ENCODE results near the gene LIPT2. TPM values are rescaled to one million over a fixed set of nuclear protein-coding genes. Genes with fewer than 3 reads are reported as not detected.

Gene LIPT2
- total and polyA plus RNA-seq, 2 of the 4 experiments (the other 2 are of a cell fraction): 1.7 to 2.9 TPM

GRCh38 chr11:74460481-74461154, 32.9 kb downstream of the LIPT2 start:
- peak overlapping the region; percentile 20; the same call in 1 of the 2 replicates for H3K27ac ChIP-seq (ENCODE audit: insufficient read depth, low read length)
- peak overlapping the region; percentile 33 for H2AK9ac ChIP-seq (replicated peaks; ENCODE audit: low read depth, low read length, poor library complexity)
- no peak overlapping the region for H4K91ac ChIP-seq (ENCODE audit: insufficient read depth, low read depth, low read length)
- H3K23ac ChIP-seq (ENCODE audit: low read depth, low read length): no peak overlapping the region
- H3K4me2 ChIP-seq (ENCODE audit: low read depth, low read length): peak overlapping the region; percentile 18; the same call in 1 of the 2 replicates
- peak overlapping the region; percentile 37 for H3K18ac ChIP-seq (ENCODE audit: low read depth, low read length)
- H3K27me3 ChIP-seq (ENCODE audit: control insufficient read depth, insufficient read depth, low read length): peaks cover 22% of the 10 kb centered on the region
- no peak overlapping the region for H3K56ac ChIP-seq (ENCODE audit: extremely low read depth, insufficient read depth, low read length)
- no peak overlapping the region for H2BK20ac ChIP-seq (ENCODE audit: low read depth, low read length)
- no TSS peak for BruUV-seq (replicated peaks)
- in situ Hi-C loops (cut with MboI; ENCODE audit: low sequenced_read_pairs): no loop called here
- DNase-seq (peak; percentile 51), ATAC-seq (ENCODE audit: low read depth) (peak; percentile 84)
- 0 out of 2 replicates have a peak overlapping the region, but pooled peaks have one; percentile 16 for H3K4ac ChIP-seq (ENCODE audit: low read depth, low read length)
- H4K20me1 ChIP-seq (ENCODE audit: insufficient read depth, low read length): no peaks in the 10 kb centered on the region
- no peak overlapping the region for H3K9ac ChIP-seq (ENCODE audit: low read depth, low read length)
- TF ChIP-seq MXI1 (IDR thresholded peaks at IDR 0.05; ENCODE audit: borderline replicate concordance, low read depth, low read length) (no peak), SMC3 (IDR thresholded peaks at IDR 0.05; ENCODE audit: low read depth, low read length) (no peak), BHLHE40 (IDR thresholded peaks at IDR 0.05; ENCODE audit: low read depth, low read length) (no peak), ELK1 (IDR thresholded peaks at IDR 0.05; ENCODE audit: borderline replicate concordance, low read depth, low read length) (no peak), CEBPB (IDR thresholded peaks at IDR 0.05; ENCODE audit: low read depth, low read length) (no peak), RCOR1 (IDR thresholded peaks at IDR 0.05; ENCODE audit: insufficient replicate concordance, low read length) (no peak), FOS (IDR thresholded peaks at IDR 0.05; ENCODE audit: low read depth, low read length) (no peak), CHD1 (IDR thresholded peaks at IDR 0.05; ENCODE audit: low read depth, low read length) (no peak), NFE2L2 (IDR thresholded peaks at IDR 0.05; ENCODE audit: low read depth, low read length) (peak; percentile 90), MAFK (IDR thresholded peaks at IDR 0.05; ENCODE audit: low read depth, low read length) (peak; percentile 77), POLR2A (IDR thresholded peaks at IDR 0.05; ENCODE audit: low read depth, low read length) (no peak), MAZ (IDR thresholded peaks at IDR 0.05; ENCODE audit: borderline replicate concordance, low read depth, low read length) (no peak), RFX5 (IDR thresholded peaks at IDR 0.05; ENCODE audit: low read depth, low read length) (no peak), RAD21 (IDR thresholded peaks at IDR 0.05; ENCODE audit: low read length) (no peak)
- TF ChIP-seq, protein P1, sequence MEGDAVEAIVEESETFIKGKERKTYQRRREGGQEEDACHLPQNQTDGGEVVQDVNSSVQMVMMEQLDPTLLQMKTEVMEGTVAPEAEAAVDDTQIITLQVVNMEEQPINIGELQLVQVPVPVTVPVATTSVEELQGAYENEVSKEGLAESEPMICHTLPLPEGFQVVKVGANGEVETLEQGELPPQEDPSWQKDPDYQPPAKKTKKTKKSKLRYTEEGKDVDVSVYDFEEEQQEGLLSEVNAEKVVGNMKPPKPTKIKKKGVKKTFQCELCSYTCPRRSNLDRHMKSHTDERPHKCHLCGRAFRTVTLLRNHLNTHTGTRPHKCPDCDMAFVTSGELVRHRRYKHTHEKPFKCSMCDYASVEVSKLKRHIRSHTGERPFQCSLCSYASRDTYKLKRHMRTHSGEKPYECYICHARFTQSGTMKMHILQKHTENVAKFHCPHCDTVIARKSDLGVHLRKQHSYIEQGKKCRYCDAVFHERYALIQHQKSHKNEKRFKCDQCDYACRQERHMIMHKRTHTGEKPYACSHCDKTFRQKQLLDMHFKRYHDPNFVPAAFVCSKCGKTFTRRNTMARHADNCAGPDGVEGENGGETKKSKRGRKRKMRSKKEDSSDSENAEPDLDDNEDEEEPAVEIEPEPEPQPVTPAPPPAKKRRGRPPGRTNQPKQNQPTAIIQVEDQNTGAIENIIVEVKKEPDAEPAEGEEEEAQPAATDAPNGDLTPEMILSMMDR (conservative IDR thresholded peaks at IDR 0.05; ENCODE audit: low read depth, low read length): no peak
- H3K4me1 ChIP-seq (ENCODE audit: control insufficient read depth, insufficient read depth, low read length): peaks cover 4% of the 10 kb centered on the region; the same call in 1 of the 2 replicates
- no peak overlapping the region for H3K14ac ChIP-seq (replicated peaks; ENCODE audit: low read depth, low read length)
- peak overlapping the region in 1 of 2 experiments; percentile 7; a peak in 2 of 4 replicates for H4K8ac ChIP-seq (ENCODE audit: low read depth in 2 of 2, low read length in 2 of 2)
- H3K9me3 ChIP-seq (ENCODE audit: control insufficient read depth, insufficient read depth, low read length): no peaks in the 10 kb centered on the region
- H2BK15ac ChIP-seq (ENCODE audit: low read depth, low read length): no peak overlapping the region
- H3K9me1 ChIP-seq (ENCODE audit: insufficient read depth, low read length): peaks cover 3% of the 10 kb centered on the region; the same call in 1 of the 2 replicates
- peak overlapping the region; percentile 47 for H4K5ac ChIP-seq (ENCODE audit: low read depth, low read length)
- CTCF ChIA-PET: no interaction called here
- H2BK5ac ChIP-seq (ENCODE audit: low read depth, low read length, poor library complexity, severe bottlenecking): no peak overlapping the region
- H3K4me3 ChIP-seq (ENCODE audit: insufficient read depth, low read depth, low read length): no peak overlapping the region
- H3K36me3 ChIP-seq (ENCODE audit: control insufficient read depth, insufficient read depth, low read length): no peaks in the 10 kb centered on the region
- no peak overlapping the region for H2AFZ ChIP-seq (replicated peaks; ENCODE audit: low read length, poor library complexity)
- dilution Hi-C loops (cut with HindIII; ENCODE audit: low sequenced_read_pairs, unreplicated experiment): no loop called here
- no peak overlapping the region for H2BK120ac ChIP-seq (ENCODE audit: low read depth, low read length)
- 74% methylated on average over 2 of the region's 2 CpGs; no CpG with 5 or more reads in 1 of the 2 experiments for WGBS, 2 experiments (ENCODE audit: extremely low coverage in 2 of 2, insufficient read length in 1 of 2)
- POLR2A ChIA-PET (ENCODE audit: unreplicated experiment): no interaction called here
- H2AK5ac ChIP-seq (ENCODE audit: low read depth, low read length): no peak overlapping the region
- intact Hi-C loops (cut with micrococcal nuclease): no loop called here
- H3K79me1 ChIP-seq (ENCODE audit: low read depth in 1 of 2, low read length in 2 of 2): no peaks in the 10 kb centered on the region

All from IMR-90 (cell line).